HG03097 (cell line): ENCODE measurements around the gene TTLL5.

Source experiments
- ATAC-seq: cut with Tn5 transposase; IDR thresholded peaks from one replicate; pipeline ENCODE4 v1.9.1; 2021; ENCODE audit not compliant: unreplicated experiment, low FRiP score

The TTLL5 gene

GRCh38 chr14:75979648-75980565, 318.9 kb downstream of the TTLL5 start:
- ATAC-seq = no peak

GRCh38 chr14:75980856-75981255, 319.8 kb downstream of the TTLL5 start:
- ATAC-seq = no peak

GRCh38 chr14:75981426-75982265, 320.6 kb downstream of the TTLL5 start, which contains the start of gene TGFB3:
Gene TGFB3, minus strand, starts transcription at chr14:75981995. Its CDS starts 1,102 bp downstream, at chr14:75980893.
- ATAC-seq = peak; percentile 28

- no peak for ATAC-seq
Measured at GRCh38 chr14:75982266-75983018, 321.4 kb downstream of the TTLL5 start.

GRCh38 chr14:75983019-75983358, 321.9 kb downstream of the TTLL5 start:
- no peak for ATAC-seq

GRCh38 chr14:75984674-75985073, 323.6 kb downstream of the TTLL5 start:
- no peak for ATAC-seq

- peak; percentile 43 for ATAC-seq
Measured at GRCh38 chr14:75985618-75986438, 324.8 kb downstream of the TTLL5 start, which contains the start of gene IFT43. Gene IFT43, plus strand, starts transcription at chr14:75985763. Its CDS starts 24 bp downstream, at chr14:75985787.

- ATAC-seq = no peak
Measured at GRCh38 chr14:75986439-75986765, 325.4 kb downstream of the TTLL5 start.

GRCh38 chr14:75987201-75987970, 326.3 kb downstream of the TTLL5 start:
- ATAC-seq = no peak

- no peak for ATAC-seq
Measured at GRCh38 chr14:75989134-75989533, 328.1 kb downstream of the TTLL5 start.

- ATAC-seq = no peak
Measured at GRCh38 chr14:75990297-75990696, 329.3 kb downstream of the TTLL5 start.

- ATAC-seq = no peak
Measured at GRCh38 chr14:75991753-75992152, 330.7 kb downstream of the TTLL5 start.

- ATAC-seq = peak; percentile 58
Measured at GRCh38 chr14:75993567-75994041, 332.6 kb downstream of the TTLL5 start.

- ATAC-seq = no peak
Measured at GRCh38 chr14:75995372-75996041, 334.5 kb downstream of the TTLL5 start.

- ATAC-seq = no peak
Measured at GRCh38 chr14:75996488-75996887, 335.4 kb downstream of the TTLL5 start.

- no peak for ATAC-seq
Measured at GRCh38 chr14:75999511-76000190, 338.6 kb downstream of the TTLL5 start.

GRCh38 chr14:76002383-76002782, 341.3 kb downstream of the TTLL5 start:
- no peak for ATAC-seq
